HFFc6 (cell line): ENCODE results near the gene NSMF. TPM values are rescaled to one million over a fixed set of nuclear protein-coding genes. Genes with fewer than 3 reads are reported as not detected.

Source experiments
- DNase-seq: peaks from one replicate; pipeline ENCODE4 v3.0.0-alpha.2; 2018
- H3K27ac Mint-ChIP-seq: 2 replicates; pipeline ENCODE4 v1.8.0; 2020; ENCODE audit warnings: mild to moderate bottlenecking, mixed read lengths
- H3K27me3 Mint-ChIP-seq: 2 replicates; pipeline ENCODE4 v1.8.0; 2021; ENCODE audit warnings: mild to moderate bottlenecking, moderate library complexity, mixed read lengths; ENCODE audit not compliant: insufficient read depth
- H3K36me3 Mint-ChIP-seq: 2 replicates; pipeline ENCODE4 v1.8.0; 2021; ENCODE audit warnings: low read depth, mixed read lengths
- H3K4me1 Mint-ChIP-seq: 2 replicates; pipeline ENCODE4 v1.8.0; 2020; ENCODE audit warnings: low read depth, mixed read lengths
- H3K4me3 Mint-ChIP-seq: 2 replicates; pipeline ENCODE4 v1.8.0; 2020; ENCODE audit warnings: mild to moderate bottlenecking, moderate library complexity, mixed read lengths
- H3K9me3 Mint-ChIP-seq: 2 replicates; pipeline ENCODE4 v1.8.0; 2020; ENCODE audit warnings: mild to moderate bottlenecking, mixed read lengths
- CTCF ChIP-seq: fragments of 200-600 bp; sonication (generic); IDR thresholded peaks from 2 replicates; pipeline ENCODE4 v1.5.0; 2021; ENCODE audit warnings: antibody characterized with exemption, mild to moderate bottlenecking
- long read RNA-seq: library from polyadenylated mRNA; unstranded; transcript quantifications from one replicate; pipeline ENCODE4 v2.0.0, GENCODE V29; 2019
- total RNA-seq, 6 experiments: library from RNA; stranded (reverse); fragmentation: NEBNext Ultra II Directional; extraction: Animal tissue kit (Norgen Biotek cat#: 25700); gene quantifications; 2 replicates in 1 of 6; 3 replicates in 5 of 6; pipeline ENCODE4 v1.2.3, GENCODE V29; 2021

Gene NSMF
- total RNA-seq = 10 to 100 TPM; 24.3 to 29.9 (median 26.4) TPM
- long read RNA-seq, partial matches to known transcripts = 3 of 8 reads
- long read RNA-seq, other reads (novel, unspliced or antisense) = 5 of 8 reads

GRCh38 chr9:137459152-137459600, at the start of gene NSMF:
TSS of gene NSMF (minus strand) at chr9:137459334. CDS start at chr9:137459102, 232 bp downstream.
- TF ChIP-seq CTCF = no peak
- Mint-ChIP-seq H3K4me1 (no peaks in the 10 kb centered on the region), H3K27ac (peak within 1 kb of the TSS; percentile 42), H3K9me3 (no peaks in the 10 kb centered on the region), H3K36me3 (no peaks in the 10 kb centered on the region), H3K27me3 (peaks cover 3% of the 10 kb centered on the region; the same call in 1 of the 2 replicates), H3K4me3 (peak within 1 kb of the TSS; percentile 34; the same call in 1 of the 2 replicates)
- DNase-seq = peak; percentile 79

GRCh38 chr9:137506702-137507171, 47.6 kb upstream of the NSMF start:
- Mint-ChIP-seq H3K9me3 (peaks cover 21% of the 10 kb centered on the region), H3K36me3 (peaks cover 12% of the 10 kb centered on the region), H3K4me1 (peaks cover 7% of the 10 kb centered on the region; the same call in 1 of the 2 replicates), H3K27ac (peak overlapping the region; percentile 46; the same call in 1 of the 2 replicates), H3K4me3 (peak overlapping the region; percentile 53; the same call in 1 of the 2 replicates), H3K27me3 (peaks cover 22% of the 10 kb centered on the region)
- TF ChIP-seq CTCF = no peak
- DNase-seq = peak; percentile 8

- H3K36me3 Mint-ChIP-seq = peaks cover 14% of the 10 kb centered on the region
- TF ChIP-seq CTCF = no peak
- peaks cover 9% of the 10 kb centered on the region; the same call in 1 of the 2 replicates for H3K4me1 Mint-ChIP-seq
- peaks cover 26% of the 10 kb centered on the region for H3K9me3 Mint-ChIP-seq
- H3K27me3 Mint-ChIP-seq = peaks cover 24% of the 10 kb centered on the region
- no peak overlapping the region for H3K27ac Mint-ChIP-seq
- DNase-seq = no peak
- H3K4me3 Mint-ChIP-seq = peak overlapping the region; percentile 53; the same call in 1 of the 2 replicates
Observed at GRCh38 chr9:137506274-137506673, 47.1 kb upstream of the NSMF start.

GRCh38 chr9:137505421-137506140, 46.4 kb upstream of the NSMF start:
- Mint-ChIP-seq H3K27me3 (peaks cover 26% of the 10 kb centered on the region), H3K9me3 (peaks cover 26% of the 10 kb centered on the region), H3K4me3 (no peak overlapping the region), H3K27ac (no peak overlapping the region), H3K36me3 (peaks cover 14% of the 10 kb centered on the region), H3K4me1 (peaks cover 9% of the 10 kb centered on the region; the same call in 1 of the 2 replicates)
- TF ChIP-seq CTCF = no peak
- no peak for DNase-seq

- peaks cover 12% of the 10 kb centered on the region for H3K36me3 Mint-ChIP-seq
- no peak for DNase-seq
- TF ChIP-seq CTCF = no peak
- peaks cover 29% of the 10 kb centered on the region for H3K27me3 Mint-ChIP-seq
- no peak overlapping the region for H3K4me3 Mint-ChIP-seq
- no peak overlapping the region for H3K27ac Mint-ChIP-seq
- H3K9me3 Mint-ChIP-seq = peaks cover 26% of the 10 kb centered on the region
- H3K4me1 Mint-ChIP-seq = peaks cover 9% of the 10 kb centered on the region; the same call in 1 of the 2 replicates
Observed at GRCh38 chr9:137504432-137504777, 45.3 kb upstream of the NSMF start.
